HG02623 (cell line): ENCODE measurements around the gene COL11A2.
A peak's percentile ranks its signal among the peaks of the same experiment; 100 is the strongest.

ENCODE experiments used
- ATAC-seq: cut with Tn5 transposase; IDR thresholded peaks from one replicate; pipeline ENCODE4 v1.9.1; 2021; ENCODE audit warnings: moderate library complexity; ENCODE audit not compliant: unreplicated experiment

COL11A2 gene

DNA sequence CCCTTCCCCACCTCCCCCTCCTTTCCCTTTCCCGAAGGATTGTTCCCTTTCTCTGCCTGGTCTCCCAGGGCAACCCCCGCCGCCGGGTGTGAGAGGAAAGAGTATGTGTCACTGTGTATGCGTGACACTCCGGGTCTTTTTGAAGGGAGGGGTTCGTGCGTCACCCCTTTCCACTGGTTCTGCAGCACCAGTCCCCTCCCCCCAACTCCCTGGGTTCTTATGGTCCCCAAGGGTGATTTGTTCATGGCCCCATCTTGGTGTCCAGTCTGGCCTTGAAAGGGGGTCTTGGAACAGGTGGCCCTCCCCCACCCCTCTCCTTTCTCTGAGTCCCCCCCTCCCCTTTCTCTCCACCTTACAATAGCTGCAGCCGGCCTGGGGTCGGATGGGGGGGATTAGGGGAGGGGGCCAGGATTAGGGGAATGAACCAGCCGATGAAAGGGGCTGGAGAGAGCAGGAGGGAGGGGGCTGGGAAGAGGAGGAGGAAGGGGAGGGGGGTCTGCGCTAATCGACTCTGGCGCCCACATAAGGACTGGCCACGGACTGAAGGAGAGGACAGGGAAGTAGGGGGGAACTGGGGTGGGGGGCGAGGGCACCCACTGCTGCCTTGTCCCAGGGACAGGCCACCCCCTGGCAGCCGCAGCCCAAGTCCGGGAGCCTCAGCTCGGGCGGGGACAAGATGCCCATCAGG lies 14.7 kb upstream of the COL11A2 start:
- no peak for ATAC-seq

- ATAC-seq = no peak
Measured at GRCh38 chr6:33206027-33206863, 14.0 kb upstream of the COL11A2 start.

- no peak for ATAC-seq
Measured at GRCh38 chr6:33205191-33206026, 13.1 kb upstream of the COL11A2 start.

GRCh38 chr6:33204415-33205190 lies 12.3 kb upstream of the COL11A2 start, which contains the start of gene HSD17B8:
TSS of gene HSD17B8 (plus strand) at chr6:33204655. CDS start at chr6:33204669, 14 bp downstream.
- ATAC-seq = peak; percentile 45

DNA sequence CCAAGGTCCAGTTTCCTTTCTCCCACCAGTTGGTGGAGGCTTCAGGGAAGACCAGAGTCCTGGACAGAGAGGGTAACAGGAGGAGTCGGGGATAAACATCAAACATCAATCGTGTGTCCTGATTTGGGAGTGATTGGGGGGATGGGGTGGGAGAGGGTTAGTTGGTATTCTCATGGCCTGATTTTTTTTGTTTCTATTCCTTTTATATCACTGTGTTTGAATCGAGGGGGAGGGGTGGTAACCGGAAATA lies 11.8 kb upstream of the COL11A2 start:
- ATAC-seq = no peak

GRCh38 chr6:33203443-33204164 lies 11.3 kb upstream of the COL11A2 start:
- no peak for ATAC-seq

DNA sequence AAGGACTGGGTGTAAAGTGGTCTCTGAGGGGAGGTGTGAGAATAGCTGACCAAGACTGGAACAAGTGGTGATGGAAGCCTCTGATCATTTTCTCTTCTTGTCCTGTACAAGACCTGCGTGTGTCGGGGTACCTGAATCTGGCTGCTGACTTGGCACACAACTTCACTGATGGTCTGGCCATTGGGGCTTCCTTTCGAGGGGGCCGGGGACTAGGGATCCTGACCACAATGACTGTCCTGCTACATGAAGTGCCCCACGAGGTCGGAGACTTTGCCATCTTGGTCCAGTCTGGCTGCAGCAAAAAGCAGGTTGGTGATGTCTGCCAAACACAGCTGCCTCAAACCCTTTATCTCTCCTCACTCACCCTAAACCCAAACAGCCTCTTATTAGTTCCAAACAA lies 10.5 kb upstream of the COL11A2 start:
- ATAC-seq = no peak

DNA sequence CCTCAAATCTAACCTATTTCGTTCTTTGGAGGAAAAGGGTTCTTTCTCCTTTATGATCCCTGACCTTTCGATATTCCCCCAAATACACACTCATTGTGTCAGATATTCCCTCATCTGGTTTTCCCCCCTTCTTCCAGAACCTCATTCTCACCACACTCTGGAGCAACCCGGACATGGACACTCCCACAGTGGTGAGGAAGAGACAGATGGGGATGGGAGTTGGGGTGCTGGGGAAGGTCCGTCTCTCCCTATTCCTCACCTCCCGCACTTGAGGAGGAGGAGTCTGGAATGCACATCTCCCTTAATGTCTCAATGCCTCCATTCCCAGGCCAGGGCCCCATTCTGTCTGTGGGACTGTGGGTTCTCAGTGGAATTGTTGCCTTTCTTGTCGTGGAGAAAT lies 9.7 kb upstream of the COL11A2 start:
- ATAC-seq = no peak

DNA sequence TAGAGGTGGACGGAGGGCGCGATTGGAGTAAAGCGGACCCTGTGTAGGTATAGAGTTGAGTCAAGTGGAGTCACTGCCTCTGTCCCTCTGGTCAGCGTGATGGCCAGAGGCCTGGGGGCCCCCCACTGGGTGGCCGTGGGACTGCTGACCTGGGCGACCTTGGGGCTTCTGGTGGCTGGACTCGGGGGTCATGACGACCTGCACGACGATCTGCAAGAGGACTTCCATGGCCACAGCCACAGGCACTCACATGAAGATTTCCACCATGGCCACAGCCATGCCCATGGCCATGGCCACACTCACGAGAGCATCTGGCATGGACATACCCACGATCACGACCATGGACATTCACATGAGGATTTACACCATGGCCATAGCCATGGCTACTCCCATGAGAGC lies 8.9 kb upstream of the COL11A2 start:
- ATAC-seq = no peak

DNA sequence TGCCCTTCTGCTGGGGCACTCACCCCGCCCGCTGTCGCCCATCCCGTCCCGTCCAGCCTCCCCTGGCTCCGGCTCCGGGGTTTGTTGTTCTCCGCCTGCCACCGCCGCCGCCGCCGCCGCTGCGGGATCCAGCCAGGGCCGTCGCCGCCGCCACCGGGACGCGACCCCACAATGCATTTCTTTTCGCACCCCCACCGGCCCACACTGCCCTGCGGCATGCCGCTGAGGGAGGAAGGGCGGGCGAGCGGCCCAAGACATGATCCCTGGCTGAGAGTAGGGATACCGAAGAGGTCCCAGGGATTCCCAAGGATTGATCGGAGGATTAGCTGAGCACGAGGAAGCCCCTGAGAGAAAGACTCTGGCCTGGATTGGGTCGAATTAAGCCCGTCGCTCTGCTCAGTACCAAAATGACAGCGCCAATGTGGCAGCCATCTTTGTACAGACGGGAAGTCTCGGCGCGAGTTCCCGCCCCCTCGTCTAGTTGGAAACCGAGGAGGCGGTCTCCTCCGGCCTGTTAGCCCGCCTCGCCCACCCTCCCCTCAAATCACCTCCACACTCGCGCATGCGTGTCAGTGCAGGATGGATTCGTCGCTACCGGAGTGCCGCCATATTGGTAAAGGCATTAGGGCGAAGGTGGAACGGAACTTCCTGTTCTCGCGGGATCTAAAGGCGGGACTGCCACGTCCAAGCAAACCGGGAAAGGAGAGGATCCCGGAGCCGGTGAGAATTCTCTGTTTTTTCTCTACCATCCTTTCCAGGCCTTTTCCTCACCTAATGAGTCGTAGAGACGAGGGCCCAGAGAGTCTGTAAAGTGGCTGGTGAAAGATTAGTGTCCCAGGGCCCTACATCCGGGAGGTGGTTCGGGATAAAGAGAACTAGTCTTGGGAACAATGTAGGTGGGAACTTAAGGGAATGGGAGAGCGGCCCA lies 8.2 kb upstream of the COL11A2 start, which contains the start of the genes RXRB and SLC39A7:
RXRB (minus strand) TSS at position 447 of the 928 bp plus-strand sequence; CDS start at position 258, 189 bp downstream.
SLC39A7 (plus strand) TSS at position 649 of the 928 bp plus-strand sequence. CDS start 379 bp downstream, outside the sequence.
- peak; percentile 43 for ATAC-seq

- peak; percentile 16 for ATAC-seq
Measured at GRCh38 chr6:33199687-33200218, 7.5 kb upstream of the COL11A2 start.

- no peak for ATAC-seq
Measured at GRCh38 chr6:33198853-33199436, 6.7 kb upstream of the COL11A2 start.

DNA sequence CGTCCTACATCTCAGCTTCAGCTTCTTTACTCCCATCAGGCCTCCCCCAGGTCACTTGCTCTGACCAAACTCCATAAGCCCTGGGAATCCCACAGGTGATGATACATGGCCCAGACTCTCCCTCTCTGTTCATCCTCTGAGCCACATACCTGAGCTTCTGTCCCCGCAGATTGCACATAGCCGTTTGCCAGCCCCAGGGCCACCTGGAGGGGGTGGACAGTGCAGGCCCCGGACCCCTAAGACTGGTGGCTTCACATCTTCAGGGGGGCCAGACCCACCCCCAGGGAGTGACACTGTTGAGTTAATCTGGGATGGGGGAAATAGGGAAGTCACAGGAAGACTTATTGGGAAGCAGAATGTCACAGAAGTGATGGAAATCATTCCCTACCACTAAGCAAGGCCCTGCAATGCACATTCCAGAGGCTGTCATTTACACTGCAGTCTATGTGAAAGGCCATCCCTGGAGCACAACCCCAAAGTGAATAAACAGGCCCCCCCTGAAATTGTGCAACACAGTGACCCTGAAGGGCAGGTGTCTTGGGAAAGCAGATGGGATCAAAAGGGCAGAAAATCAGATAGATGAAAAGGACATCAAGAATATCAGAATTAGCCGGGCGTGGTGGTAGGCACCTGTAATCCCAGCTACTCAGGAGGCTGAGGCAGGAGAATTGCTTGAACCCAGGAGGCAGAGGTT lies 6.0 kb upstream of the COL11A2 start:
- ATAC-seq = no peak

DNA sequence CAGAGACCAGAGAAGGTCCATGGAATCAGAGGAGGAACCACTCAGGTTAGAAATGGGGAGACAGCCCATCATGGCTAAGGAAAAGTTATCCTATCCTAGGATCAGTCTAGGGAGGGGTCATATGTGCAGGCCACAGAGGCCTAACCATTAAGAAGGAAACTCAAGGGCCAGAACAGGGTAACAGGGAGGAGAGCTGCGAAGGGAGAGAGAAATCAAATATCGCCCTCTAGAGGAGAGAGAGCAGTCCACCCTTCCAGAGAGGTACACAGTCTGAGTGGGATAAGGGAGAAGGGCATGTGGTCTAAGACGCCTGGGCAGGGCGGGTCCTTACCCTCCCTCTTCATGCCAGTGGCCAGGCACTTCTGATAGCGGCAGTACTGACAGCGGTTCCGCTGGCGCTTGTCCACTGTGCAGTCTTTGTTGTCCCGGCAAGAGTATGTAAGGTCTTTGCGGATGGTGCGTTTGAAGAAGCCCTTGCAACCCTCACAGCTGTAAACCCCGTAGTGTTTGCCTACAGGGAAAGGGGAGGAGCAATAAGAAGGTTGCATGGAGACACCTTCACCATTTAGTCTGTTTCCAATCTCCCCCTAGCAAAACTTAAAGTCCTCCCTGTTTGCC lies 5.3 kb upstream of the COL11A2 start:
- no peak for ATAC-seq

DNA sequence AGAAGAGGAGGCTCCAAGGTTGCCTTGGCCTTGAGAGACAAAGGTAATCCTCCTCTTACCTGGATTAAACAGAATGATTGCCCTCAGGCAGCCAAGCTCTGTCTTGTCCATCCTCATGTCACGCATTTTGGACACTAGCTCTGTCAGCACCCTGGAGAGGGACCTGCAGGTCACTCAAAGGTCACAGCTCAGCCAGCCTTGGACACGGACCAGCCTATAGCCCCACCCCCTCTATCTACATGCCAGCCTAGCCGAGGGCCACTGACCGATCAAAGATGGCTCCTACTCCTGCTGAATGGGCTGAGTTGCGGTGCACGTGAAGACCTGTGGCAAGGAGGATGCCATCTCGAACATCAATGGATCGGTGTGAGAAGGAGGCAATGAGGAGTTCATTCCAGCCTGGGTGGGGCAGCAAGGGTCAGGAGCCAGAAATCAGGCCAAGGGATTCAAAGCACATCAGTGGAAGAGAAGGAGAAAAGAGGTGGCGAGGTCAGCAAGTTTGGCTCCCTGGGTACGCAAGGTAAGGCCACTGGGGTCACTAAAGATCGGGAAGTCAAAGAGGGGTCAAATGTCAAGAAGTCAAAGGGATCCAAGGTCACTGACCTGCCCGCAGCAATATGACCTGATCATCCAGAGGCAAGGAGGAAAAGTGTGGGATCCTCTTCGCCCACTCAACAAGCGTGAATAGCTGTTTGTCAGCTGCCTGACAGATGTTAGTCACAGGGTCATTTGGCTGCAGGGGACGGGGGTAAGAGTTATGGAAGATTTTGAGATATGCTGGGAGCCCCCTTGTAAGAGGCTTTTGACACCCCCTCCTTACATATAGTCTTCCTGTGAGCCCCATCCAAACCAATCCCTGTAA lies 3.3 kb upstream of the COL11A2 start:
- no peak for ATAC-seq

DNA sequence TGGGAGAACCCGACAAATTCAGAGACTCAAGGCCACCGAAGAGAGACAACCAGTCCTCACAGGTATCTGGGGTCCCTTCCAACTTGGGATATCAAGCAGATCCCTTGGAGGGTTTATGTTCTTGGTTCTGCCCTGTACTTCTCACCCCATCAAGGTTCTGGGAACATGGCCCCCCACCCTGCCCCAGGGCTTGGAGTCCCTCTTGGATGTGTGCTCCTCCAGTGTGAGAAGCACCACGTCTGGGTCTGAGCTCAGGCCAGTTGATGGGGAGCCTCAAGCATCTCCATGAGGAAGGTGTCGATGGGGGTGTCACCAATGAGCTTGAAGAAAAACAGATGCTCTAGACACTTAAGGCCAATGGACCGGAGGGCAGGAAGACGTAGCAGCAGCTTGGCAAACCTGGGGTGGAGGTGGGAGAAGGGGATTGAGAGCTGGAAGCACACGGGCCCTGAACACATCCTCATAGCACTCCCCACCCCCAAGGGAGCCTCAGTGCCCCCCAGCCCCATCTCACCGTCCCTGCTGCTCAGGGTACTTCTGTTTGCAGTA lies 2.2 kb upstream of the COL11A2 start:
- ATAC-seq = no peak
